Right atrium auricular region (tissue), 2 donors: ENCODE measurements around the gene IGF1. TPM values are rescaled to one million over a fixed set of nuclear protein-coding genes. Genes with fewer than 3 reads are reported as not detected.

Experiments used
- DNase-seq: peaks from one replicate; pipeline ENCODE4 v3.0.0-alpha.2; 2019; ENCODE audit warnings: low spot score
- H3K27ac ChIP-seq, 2 donors: fragments of 200-600 bp; sonication (generic); 1 replicate in 1 of 2; 2 replicates in 1 of 2; pipeline ENCODE4 v1.5.1; 2016 to 2019
- H3K27me3 ChIP-seq, 2 donors: fragments of 200-600 bp; sonication (generic); one replicate each; pipeline versions ENCODE4 v1.5.1 to v1.6.0; 2017 to 2019
- H3K36me3 ChIP-seq: fragments of 200-600 bp; sonication (generic); one replicate; pipeline ENCODE4 v1.5.1; 2016
- H3K4me1 ChIP-seq, 2 donors: fragments of 200-600 bp; sonication (generic); one replicate each; pipeline versions ENCODE4 v1.5.1 to v1.6.0; 2017 to 2019
- H3K4me3 ChIP-seq, 2 donors: fragments of 200-600 bp; sonication (generic); 1 replicate in 1 of 2; 2 replicates in 1 of 2; pipeline ENCODE4 v1.5.1; 2017 to 2019; ENCODE audit warnings: mild to moderate bottlenecking in 1 of 2, moderate library complexity in 1 of 2
- H3K9me3 ChIP-seq, 2 donors: fragments of 200-600 bp; sonication (generic); one replicate each; pipeline ENCODE4 v1.5.1; 2019
- CTCF ChIP-seq, 2 donors: fragments of 200-600 bp; sonication (generic); IDR thresholded peaks; one replicate each; pipeline ENCODE4 v1.5.1; 2019; ENCODE audit warnings: antibody characterized with exemption in 2 of 2
- total RNA-seq, 2 donors: library from RNA; depleted of rRNA; stranded (reverse); fragments of >200 nt; gene quantifications; one replicate each; pipeline ENCODE4 v1.1.0, GENCODE V29; 2016

The IGF1 gene
- total RNA-seq, 2 donors from 2014 or later, result 11.4 to 26.1 TPM

GRCh38 chr12:102430661-102431060 is 49.7 kb downstream of the IGF1 start:
- no peaks in the 10 kb centered on the region for H3K36me3 ChIP-seq
- H3K27ac ChIP-seq, result peak overlapping the region in 1 of 2 donors; percentile 49
- no peaks in the 10 kb centered on the region for H3K27me3 ChIP-seq
- peaks cover 0 to 21% of the 10 kb centered on the region in 2 donors for H3K4me1 ChIP-seq
- no peak overlapping the region for H3K4me3 ChIP-seq
- TF ChIP-seq CTCF (IDR thresholded peaks at IDR 0.05), result no peak
- no peaks in the 10 kb centered on the region for H3K9me3 ChIP-seq
- DNase-seq, result no peak

- TF ChIP-seq CTCF (IDR thresholded peaks at IDR 0.05), result no peak
Measured at GRCh38 chr12:102429211-102430154, 50.9 kb downstream of the IGF1 start.

GRCh38 chr12:102427543-102427941 is 52.8 kb downstream of the IGF1 start:
- H3K4me1 ChIP-seq, result peaks cover 0 to 21% of the 10 kb centered on the region in 2 donors
- no peak for DNase-seq
- H3K27ac ChIP-seq, result peak overlapping the region; percentile 78 to 87
- H3K4me3 ChIP-seq, result no peak overlapping the region
- no peaks in the 10 kb centered on the region for H3K27me3 ChIP-seq
- H3K9me3 ChIP-seq, result no peaks in the 10 kb centered on the region
- H3K36me3 ChIP-seq, result no peaks in the 10 kb centered on the region
- TF ChIP-seq CTCF (IDR thresholded peaks at IDR 0.05), result no peak

More at GRCh38 chr12:102429211-102430154, 50.9 kb downstream of the IGF1 start:
- no peak overlapping the region for H3K4me3 ChIP-seq
- no peaks in the 10 kb centered on the region for H3K36me3 ChIP-seq
- DNase-seq, result no peak
- peak overlapping the region in 1 of 2 donors; percentile 49 for H3K27ac ChIP-seq
- no peaks in the 10 kb centered on the region for H3K27me3 ChIP-seq
- H3K4me1 ChIP-seq, result peaks cover 0 to 21% of the 10 kb centered on the region in 2 donors
- no peaks in the 10 kb centered on the region for H3K9me3 ChIP-seq

GRCh38 chr12:102426599-102427542 is 53.5 kb downstream of the IGF1 start:
- Histone ChIP-seq H3K9me3 (no peaks in the 10 kb centered on the region), H3K4me3 (no peak overlapping the region), H3K36me3 (no peaks in the 10 kb centered on the region), H3K27me3 (no peaks in the 10 kb centered on the region), H3K27ac (peak overlapping the region; percentile 78 to 87), H3K4me1 (peaks cover 0 to 21% of the 10 kb centered on the region in 2 donors)
- no peak for TF ChIP-seq CTCF (IDR thresholded peaks at IDR 0.05)
- no peak for DNase-seq

- DNase-seq, result no peak
- Histone ChIP-seq H3K9me3 (no peaks in the 10 kb centered on the region), H3K4me1 (peaks cover 0 to 21% of the 10 kb centered on the region in 2 donors), H3K36me3 (no peaks in the 10 kb centered on the region), H3K27me3 (no peaks in the 10 kb centered on the region), H3K27ac (peak overlapping the region in 1 of 2 donors; percentile 87), H3K4me3 (no peak overlapping the region)
- no peak for TF ChIP-seq CTCF (IDR thresholded peaks at IDR 0.05)
Measured at GRCh38 chr12:102425109-102426039, 55.0 kb downstream of the IGF1 start.
